GM21737 (cell line): ENCODE measurements around the gene PCNA.

Experiments used
- ATAC-seq: cut with Tn5 transposase; IDR thresholded peaks from one replicate; pipeline ENCODE4 v1.9.1; 2021; ENCODE audit warnings: mild to moderate bottlenecking, moderate library complexity; ENCODE audit not compliant: unreplicated experiment

PCNA gene

DNA sequence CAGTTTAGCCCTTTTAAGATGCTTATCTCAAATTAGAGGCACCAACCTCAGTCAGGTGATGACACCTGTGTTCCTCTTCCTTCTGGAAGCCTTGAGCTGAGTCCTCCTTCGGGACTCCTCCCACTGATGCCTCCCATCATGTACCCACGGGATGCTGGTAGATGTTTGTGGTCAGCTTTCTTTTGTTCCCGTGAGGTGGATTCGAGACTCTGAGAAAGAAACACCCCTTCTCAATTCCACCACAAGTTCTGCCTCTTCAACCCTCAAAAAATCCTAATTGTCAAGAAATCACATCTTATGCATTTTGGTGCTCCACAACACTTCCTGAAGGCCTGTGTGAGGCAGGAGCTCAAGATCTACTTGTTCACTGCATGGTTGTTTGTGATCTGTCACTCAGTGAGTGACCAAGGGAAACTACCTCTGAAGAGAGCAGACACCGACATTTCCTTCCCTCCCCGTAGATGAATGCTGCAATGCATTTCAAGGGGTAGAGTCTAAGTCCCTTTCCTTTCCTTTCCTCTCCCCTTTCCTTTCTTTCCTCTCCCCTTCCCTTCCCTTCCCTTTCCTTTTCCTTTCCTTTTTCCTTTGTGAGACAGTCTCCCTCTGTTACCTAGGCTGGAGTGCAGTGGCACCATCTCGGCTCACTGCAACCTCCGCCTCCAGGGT is 50.5 kb downstream of the PCNA start:
- ATAC-seq: no peak

DNA sequence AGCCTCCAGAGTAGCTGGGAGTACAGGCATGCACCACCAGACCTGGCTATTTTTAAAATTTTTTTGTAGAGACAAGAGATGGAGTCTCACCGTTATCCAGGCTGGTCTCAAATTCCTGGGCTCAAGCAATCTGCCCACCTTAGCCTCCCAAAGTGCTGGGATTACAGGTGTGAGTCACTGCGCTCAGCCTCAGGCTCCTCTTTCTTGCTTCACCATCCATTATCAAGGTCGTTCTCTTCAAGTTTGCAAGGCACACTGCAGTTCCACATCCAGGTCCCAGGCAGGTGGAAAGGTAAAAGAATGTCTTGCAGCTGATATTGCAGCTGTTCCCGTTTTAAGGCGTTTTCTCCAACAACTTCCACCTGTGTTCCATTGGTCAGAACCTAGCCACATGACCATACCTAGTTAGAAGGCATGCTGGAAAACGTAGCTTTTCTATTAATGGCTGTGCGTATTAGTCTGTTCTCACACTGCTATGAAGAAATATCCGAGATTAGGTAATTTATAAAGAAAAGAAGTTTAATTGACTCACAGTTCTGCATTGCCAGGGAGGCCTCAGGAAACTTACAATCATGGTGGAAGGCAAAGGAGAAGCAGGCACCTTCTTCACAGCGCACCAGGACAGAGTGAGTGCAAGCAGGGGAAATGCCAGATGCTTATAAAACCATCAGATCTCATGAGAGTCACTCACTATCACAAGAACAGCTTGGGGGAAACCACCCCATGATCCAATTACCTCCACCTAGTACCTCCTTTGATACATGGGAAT is 51.7 kb downstream of the PCNA start:
- ATAC-seq: no peak

DNA sequence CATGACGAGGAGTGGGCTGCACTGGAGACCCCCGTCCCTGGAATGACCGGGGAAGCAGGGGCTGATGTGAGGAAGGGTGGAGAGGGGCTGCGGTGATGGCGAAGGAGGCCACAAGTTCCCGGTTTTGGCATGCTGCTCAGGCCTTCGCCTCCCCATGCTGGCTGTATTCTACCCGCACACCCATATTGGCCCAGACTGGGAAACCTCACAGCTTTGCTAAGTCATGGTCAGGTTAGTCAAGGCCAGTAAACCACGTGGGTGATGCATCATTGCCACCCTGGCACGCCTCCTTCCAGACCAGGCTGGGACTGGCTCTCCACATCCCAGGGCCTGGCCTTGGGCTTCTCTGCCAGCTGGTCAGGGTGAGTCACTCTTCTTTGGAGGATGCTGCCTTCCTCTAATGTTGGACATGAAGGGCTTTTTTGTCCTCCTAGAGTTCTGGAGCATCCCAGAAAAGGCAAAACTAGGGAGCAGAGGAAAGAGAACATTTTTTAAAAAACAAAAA is 53.8 kb downstream of the PCNA start:
- no peak for ATAC-seq

DNA sequence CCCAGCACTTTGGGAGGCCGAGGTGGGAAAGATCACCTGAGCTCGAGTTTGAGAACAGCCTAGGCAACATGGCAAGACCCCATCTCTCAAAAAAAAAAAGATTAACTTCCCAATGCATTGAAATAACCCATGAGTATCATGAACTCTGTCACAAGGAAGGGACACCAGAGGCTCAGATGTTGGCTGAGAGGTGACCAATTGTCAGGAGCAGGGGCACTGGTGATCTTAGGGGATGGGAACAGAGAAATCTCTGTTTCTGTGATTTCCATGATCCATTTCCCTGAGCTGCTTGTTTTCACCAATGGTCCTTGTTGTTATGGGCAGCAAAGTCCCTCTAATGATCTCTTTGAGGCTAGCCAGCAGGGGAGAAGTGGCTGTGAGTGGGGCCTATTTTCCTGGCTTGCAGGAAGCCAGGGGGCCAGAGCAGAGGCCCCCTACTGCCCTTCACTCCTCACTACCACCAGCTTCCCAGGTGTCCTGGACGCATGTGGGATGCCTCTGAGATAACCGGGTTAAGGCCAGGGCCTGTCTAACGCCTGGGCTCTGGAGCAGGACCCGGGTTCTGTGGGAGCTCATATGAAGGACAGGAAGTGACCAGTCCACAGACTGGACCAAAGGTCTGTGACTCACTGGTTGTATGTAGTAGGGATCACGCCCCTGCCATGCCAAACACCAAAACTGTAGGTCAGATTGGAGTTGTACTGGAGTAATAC is 54.4 kb downstream of the PCNA start:
- ATAC-seq: no peak
